Trophoblast cell (in vitro differentiated cells and primary cell): ENCODE results near the gene DACT1.

Experiments used
- DNase-seq, 2 donors: peaks; one replicate each; pipeline ENCODE4 v3.0.0-alpha.2; 2016
- H2AFZ ChIP-seq: 2 replicates; pipeline ENCODE4 v1.6.1; 2013; ENCODE audit warnings: low read length, moderate library complexity, mild to moderate bottlenecking; ENCODE audit not compliant: insufficient read depth, poor library complexity
- H2AK5ac ChIP-seq: 2 replicates; pipeline ENCODE4 v1.6.1; 2013; ENCODE audit warnings: mild to moderate bottlenecking, low read length
- H2BK120ac ChIP-seq: 2 replicates; pipeline ENCODE4 v1.6.1; 2013; ENCODE audit warnings: low read length, mild to moderate bottlenecking, moderate library complexity; ENCODE audit not compliant: insufficient read depth, poor library complexity
- H2BK12ac ChIP-seq: 2 replicates; pipeline ENCODE4 v1.6.1; 2013; ENCODE audit warnings: mild to moderate bottlenecking, low read length, moderate library complexity
- H2BK5ac ChIP-seq: 2 replicates; pipeline ENCODE4 v1.6.1; 2013; ENCODE audit warnings: low read length, low read depth, moderate library complexity, mild to moderate bottlenecking; ENCODE audit not compliant: poor library complexity
- H3K14ac ChIP-seq: 2 replicates; pipeline ENCODE4 v1.6.1; 2013; ENCODE audit warnings: mild to moderate bottlenecking, low read length
- H3K18ac ChIP-seq: 2 replicates; pipeline ENCODE4 v1.6.1; 2013; ENCODE audit warnings: mild to moderate bottlenecking, low read length
- H3K23ac ChIP-seq: 2 replicates; pipeline ENCODE4 v1.6.1; 2013; ENCODE audit warnings: low read length
- H3K27ac ChIP-seq: 2 replicates; pipeline ENCODE4 v1.5.1; 2013; ENCODE audit warnings: low read depth, mild to moderate bottlenecking, inconsistent platforms, low read length, moderate library complexity
- H3K27me3 ChIP-seq: 2 replicates; pipeline ENCODE4 v1.6.1; 2013; ENCODE audit warnings: inconsistent platforms, mild to moderate bottlenecking, low read length, moderate library complexity; ENCODE audit not compliant: insufficient read depth
- H3K36me3 ChIP-seq, 2 experiments: 1 replicate in 1 of 2; 2 replicates in 1 of 2; pipeline ENCODE4 v1.6.1; 2013; ENCODE audit warnings: low read length in 2 of 2, mild to moderate bottlenecking in 2 of 2, moderate library complexity in 1 of 2; ENCODE audit not compliant: insufficient read depth in 2 of 2, control insufficient read depth in 1 of 2
- H3K4ac ChIP-seq: 2 replicates; pipeline ENCODE4 v1.6.1; 2013; ENCODE audit warnings: low read depth, mild to moderate bottlenecking, low read length, moderate library complexity
- H3K4me1 ChIP-seq, 2 experiments: 1 replicate in 1 of 2; 2 replicates in 1 of 2; pipeline ENCODE4 v1.6.1; 2013; ENCODE audit warnings: low read length in 2 of 2, mild to moderate bottlenecking in 2 of 2, moderate library complexity in 1 of 2; ENCODE audit not compliant: insufficient read depth in 2 of 2, control insufficient read depth in 1 of 2
- H3K4me2 ChIP-seq: 2 replicates; pipeline ENCODE4 v1.6.1; 2013; ENCODE audit warnings: inconsistent platforms, mild to moderate bottlenecking, low read length, moderate library complexity
- H3K4me3 ChIP-seq: 2 replicates; pipeline ENCODE4 v1.5.1; 2013; ENCODE audit warnings: mild to moderate bottlenecking, low read depth, low read length, inconsistent platforms
- H3K79me1 ChIP-seq: one replicate; pipeline ENCODE4 v1.6.1; 2013; ENCODE audit warnings: low read length
- H3K79me2 ChIP-seq: 2 replicates; pipeline ENCODE4 v1.6.1; 2013; ENCODE audit warnings: low read length, mild to moderate bottlenecking; ENCODE audit not compliant: control insufficient read depth, insufficient read depth, poor library complexity
- H3K9ac ChIP-seq: 2 replicates; pipeline ENCODE4 v1.6.1; 2013; ENCODE audit warnings: mild to moderate bottlenecking, low read length
- H3K9me3 ChIP-seq: 2 replicates; pipeline ENCODE4 v1.6.1; 2013; ENCODE audit warnings: low read depth, mild to moderate bottlenecking, control low read depth, inconsistent platforms, low read length; ENCODE audit not compliant: insufficient read depth
- H4K12ac ChIP-seq: 2 replicates; pipeline ENCODE4 v1.6.1; 2013; ENCODE audit warnings: low read depth, mild to moderate bottlenecking, low read length, moderate library complexity
- H4K8ac ChIP-seq: 2 replicates; pipeline ENCODE4 v1.6.1; 2013; ENCODE audit warnings: low read depth, mild to moderate bottlenecking, low read length, moderate library complexity
- H4K91ac ChIP-seq: one replicate; pipeline ENCODE4 v1.6.1; 2013; ENCODE audit warnings: low read depth, mild to moderate bottlenecking, low read length, moderate library complexity
- WGBS: extraction: QIAGEN DNeasy Blood & Tissue Kit; methylation state at CpG from one replicate; pipeline ENCODE4 v1.1.7; 2013; ENCODE audit warnings: missing lambda C conversion rate; ENCODE audit not compliant: insufficient read length, insufficient coverage; ENCODE audit errors: extremely low coverage; 5-methylcytosine and 5-hydroxymethylcytosine counted together

Gene DACT1

GRCh38 chr14:58598028-58598803 is 39.5 kb upstream of the DACT1 start:
- Histone ChIP-seq H3K4ac (no peak overlapping the region), H3K79me1 (no peaks in the 10 kb centered on the region), H3K4me3 (no peak overlapping the region), H2BK120ac (no peak overlapping the region), H3K23ac (no peak overlapping the region), H4K8ac (no peak overlapping the region), H3K36me3 (no peaks in the 10 kb centered on the region), H4K91ac (no peak overlapping the region), H3K14ac (no peak overlapping the region), H2AK5ac (no peak overlapping the region), H3K4me2 (no peak overlapping the region), H3K18ac (no peak overlapping the region), H2BK12ac (no peak overlapping the region), H2BK5ac (no peak overlapping the region), H3K4me1 (no peaks in the 10 kb centered on the region), H3K79me2 (no peaks in the 10 kb centered on the region), H3K9me3 (no peaks in the 10 kb centered on the region), H2AFZ (no peak overlapping the region), H4K12ac (no peak overlapping the region), H3K9ac (no peak overlapping the region), H3K27ac (no peak overlapping the region), H3K27me3 (no peaks in the 10 kb centered on the region)
- no peak for DNase-seq
- no CpG with 5 or more reads among the region's 4 CpGs for WGBS

- H3K27me3 ChIP-seq = no peaks in the 10 kb centered on the region
- H3K27ac ChIP-seq = no peak overlapping the region
- H3K4ac ChIP-seq = no peak overlapping the region
- no peak overlapping the region for H2AFZ ChIP-seq
- no peaks in the 10 kb centered on the region for H3K79me2 ChIP-seq
- no peak overlapping the region for H3K18ac ChIP-seq
- no peak overlapping the region for H3K14ac ChIP-seq
- H3K9me3 ChIP-seq = no peaks in the 10 kb centered on the region
- no peaks in the 10 kb centered on the region for H3K79me1 ChIP-seq
- H4K12ac ChIP-seq = no peak overlapping the region
- no peak overlapping the region for H3K9ac ChIP-seq
- WGBS = no CpG with 5 or more reads among the region's 11 CpGs
- H3K36me3 ChIP-seq = no peaks in the 10 kb centered on the region
- no peak for DNase-seq
- no peak overlapping the region for H4K91ac ChIP-seq
- no peak overlapping the region for H2BK5ac ChIP-seq
- H3K23ac ChIP-seq = no peak overlapping the region
- H3K4me2 ChIP-seq = no peak overlapping the region
- H2BK120ac ChIP-seq = no peak overlapping the region
- H4K8ac ChIP-seq = no peak overlapping the region
- no peak overlapping the region for H3K4me3 ChIP-seq
- no peak overlapping the region for H2AK5ac ChIP-seq
- H2BK12ac ChIP-seq = no peak overlapping the region
- no peaks in the 10 kb centered on the region for H3K4me1 ChIP-seq
These were observed 38.8 kb upstream of the DACT1 start for GRCh38 chr14:58598804-58599525.

GRCh38 chr14:58599707-58600106 is 38.1 kb upstream of the DACT1 start:
- Histone ChIP-seq H4K12ac (no peak overlapping the region), H3K27me3 (no peaks in the 10 kb centered on the region), H3K79me1 (no peaks in the 10 kb centered on the region), H3K4me3 (no peak overlapping the region), H2BK5ac (no peak overlapping the region), H3K27ac (no peak overlapping the region), H2BK12ac (no peak overlapping the region), H3K23ac (no peak overlapping the region), H4K91ac (no peak overlapping the region), H3K9ac (no peak overlapping the region), H3K79me2 (no peaks in the 10 kb centered on the region), H3K4ac (no peak overlapping the region), H4K8ac (no peak overlapping the region), H2AFZ (no peak overlapping the region), H3K4me1 (no peaks in the 10 kb centered on the region), H3K9me3 (no peaks in the 10 kb centered on the region), H2AK5ac (no peak overlapping the region), H3K36me3 (no peaks in the 10 kb centered on the region), H3K18ac (no peak overlapping the region), H3K4me2 (no peak overlapping the region), H3K14ac (no peak overlapping the region), H2BK120ac (no peak overlapping the region)
- DNase-seq = no peak
- no CpG with 5 or more reads among the region's 2 CpGs for WGBS

GRCh38 chr14:58605465-58605864 is 32.3 kb upstream of the DACT1 start:
- Histone ChIP-seq H3K9me3 (no peaks in the 10 kb centered on the region), H2AFZ (no peak overlapping the region), H3K4me1 (peaks cover 0 to 5% of the 10 kb centered on the region in 2 experiments), H3K4ac (no peak overlapping the region), H3K27ac (no peak overlapping the region), H3K36me3 (no peaks in the 10 kb centered on the region), H3K9ac (no peak overlapping the region), H3K4me3 (no peak overlapping the region), H2BK120ac (no peak overlapping the region), H3K79me2 (no peaks in the 10 kb centered on the region), H4K91ac (no peak overlapping the region), H3K79me1 (no peaks in the 10 kb centered on the region), H4K8ac (no peak overlapping the region), H3K14ac (no peak overlapping the region), H2BK5ac (no peak overlapping the region), H3K23ac (no peak overlapping the region), H3K4me2 (no peak overlapping the region), H3K27me3 (no peaks in the 10 kb centered on the region), H2AK5ac (peak overlapping the region; percentile 23), H2BK12ac (no peak overlapping the region), H3K18ac (no peak overlapping the region), H4K12ac (no peak overlapping the region)
- no peak for DNase-seq
- WGBS = no CpG with 5 or more reads among the region's 4 CpGs
